ENCODE data around the gene MANF. TPM values are rescaled to one million over a fixed set of nuclear protein-coding genes. Genes with fewer than 3 reads are reported as not detected.
A peak's percentile ranks its signal among the peaks of the same experiment; 100 is the strongest.

The MANF gene
- total and polyA plus RNA-seq, 9 donors: 60.8 to 93.1 (median 71.2) TPM

- whole genome bisulfite sequencing (ENCODE audit: insufficient coverage): 100% methylated on average over 1 of the region's 3 CpGs
- Histone ChIP-seq H3K36me3 (ENCODE audit: control insufficient read depth, insufficient read depth, low read length) (peaks cover 41% of the 10 kb centered on the region), H3K27ac (ENCODE audit: low read length) (no peak overlapping the region), H3K4me1 (ENCODE audit: control insufficient read depth, insufficient read depth, low read length) (no peaks in the 10 kb centered on the region), H3K27me3 (ENCODE audit: control insufficient read depth, insufficient read depth, low read length) (no peaks in the 10 kb centered on the region), H3K9me3 (replicated peaks; ENCODE audit: control insufficient read depth, low read depth, low read length) (no peaks in the 10 kb centered on the region), H3K4me3 (ENCODE audit: low read length) (no peak overlapping the region)
- DNase-seq: no peak
These were observed 37.1 kb downstream of the MANF start for GRCh38 chr3:51422211-51422610.

- Histone ChIP-seq H3K4me3 (ENCODE audit: low read length) (no peak overlapping the region), H3K36me3 (ENCODE audit: control insufficient read depth, insufficient read depth, low read length) (peaks cover 24% of the 10 kb centered on the region), H3K27me3 (ENCODE audit: control insufficient read depth, insufficient read depth, low read length) (no peaks in the 10 kb centered on the region), H3K4me1 (ENCODE audit: control insufficient read depth, insufficient read depth, low read length) (no peaks in the 10 kb centered on the region), H3K27ac (ENCODE audit: low read length) (no peak overlapping the region), H3K9me3 (replicated peaks; ENCODE audit: control insufficient read depth, low read depth, low read length) (no peaks in the 10 kb centered on the region)
- DNase-seq: no peak
- WGBS (ENCODE audit: insufficient coverage): no CpG with 5 or more reads among the region's 4 CpGs
These were observed 41.8 kb downstream of the MANF start for GRCh38 chr3:51426921-51427320.

- Histone ChIP-seq H3K4me3 (ENCODE audit: low read length) (no peak overlapping the region), H3K27me3 (ENCODE audit: control insufficient read depth, insufficient read depth, low read length) (no peaks in the 10 kb centered on the region), H3K27ac (ENCODE audit: low read length) (no peak overlapping the region), H3K9me3 (replicated peaks; ENCODE audit: control insufficient read depth, low read depth, low read length) (no peaks in the 10 kb centered on the region), H3K4me1 (ENCODE audit: control insufficient read depth, insufficient read depth, low read length) (no peaks in the 10 kb centered on the region), H3K36me3 (ENCODE audit: control insufficient read depth, insufficient read depth, low read length) (peaks cover 16% of the 10 kb centered on the region)
- 100% methylated on average over 1 of the region's 3 CpGs for WGBS (ENCODE audit: insufficient coverage)
- no peak for DNase-seq
These were observed 44.0 kb downstream of the MANF start for GRCh38 chr3:51429138-51429537.

- Histone ChIP-seq H3K4me3 (ENCODE audit: low read length) (no peak overlapping the region), H3K9me3 (replicated peaks; ENCODE audit: control insufficient read depth, low read depth, low read length) (no peaks in the 10 kb centered on the region), H3K27ac (ENCODE audit: low read length) (no peak overlapping the region), H3K36me3 (ENCODE audit: control insufficient read depth, insufficient read depth, low read length) (peaks cover 14% of the 10 kb centered on the region), H3K27me3 (ENCODE audit: control insufficient read depth, insufficient read depth, low read length) (no peaks in the 10 kb centered on the region), H3K4me1 (ENCODE audit: control insufficient read depth, insufficient read depth, low read length) (no peaks in the 10 kb centered on the region)
- 90% methylated on average over 2 of the region's 5 CpGs for WGBS (ENCODE audit: insufficient coverage)
- no peak for DNase-seq
These were observed 49.0 kb downstream of the MANF start for GRCh38 chr3:51434110-51434509.

- no peaks in the 10 kb centered on the region for H3K4me1 ChIP-seq (ENCODE audit: control insufficient read depth, insufficient read depth, low read length)
- no peak overlapping the region for H3K27ac ChIP-seq (ENCODE audit: low read length)
- peak; percentile 58 for DNase-seq
- no peaks in the 10 kb centered on the region for H3K27me3 ChIP-seq (ENCODE audit: control insufficient read depth, insufficient read depth, low read length)
- no peak overlapping the region for H3K4me3 ChIP-seq (ENCODE audit: low read length)
- peaks cover 16% of the 10 kb centered on the region for H3K36me3 ChIP-seq (ENCODE audit: control insufficient read depth, insufficient read depth, low read length)
- H3K9me3 ChIP-seq (replicated peaks; ENCODE audit: control insufficient read depth, low read depth, low read length): no peaks in the 10 kb centered on the region
These were observed 49.7 kb downstream of the MANF start for GRCh38 chr3:51434746-51435327.

- Histone ChIP-seq H3K36me3 (ENCODE audit: control insufficient read depth, insufficient read depth, low read length) (peaks cover 26% of the 10 kb centered on the region), H3K4me3 (ENCODE audit: low read length) (no peak overlapping the region), H3K27ac (ENCODE audit: low read length) (no peak overlapping the region), H3K9me3 (replicated peaks; ENCODE audit: control insufficient read depth, low read depth, low read length) (no peaks in the 10 kb centered on the region), H3K4me1 (ENCODE audit: control insufficient read depth, insufficient read depth, low read length) (no peaks in the 10 kb centered on the region), H3K27me3 (ENCODE audit: control insufficient read depth, insufficient read depth, low read length) (no peaks in the 10 kb centered on the region)
- WGBS (ENCODE audit: insufficient coverage): 91% methylated on average over 4 of the region's 8 CpGs
- no peak for DNase-seq
These were observed 52.0 kb downstream of the MANF start for GRCh38 chr3:51436998-51437639.

Other genes starting within 250 kb of the MANF start
- 13.3 TPM for gene RBM15B, start 6.0 kb downstream of the MANF start, total RNA-seq
- gene RBM15B, start 6.0 kb downstream of the MANF start, polyA plus RNA-seq (ENCODE audit: insufficient read depth in 1 of 8, insufficient read length in 8 of 8, low replicate concordance in 1 of 8): 10 to 100 TPM; 18.0 to 30.6 (median 23.9) TPM
- gene DCAF1, start 114.7 kb downstream of the MANF start, total RNA-seq: 11.9 TPM
- gene DCAF1, start 114.7 kb downstream of the MANF start, polyA plus RNA-seq (ENCODE audit: insufficient read depth in 1 of 8, insufficient read length in 8 of 8, low replicate concordance in 1 of 8): 10 to 100 TPM; 13.6 to 20.7 (median 18.3) TPM
- gene RAD54L2, start 153.4 kb downstream of the MANF start, total RNA-seq: 9.2 TPM
- gene RAD54L2, start 153.4 kb downstream of the MANF start, polyA plus RNA-seq (ENCODE audit: insufficient read depth in 1 of 8, insufficient read length in 8 of 8, low replicate concordance in 1 of 8): 10 to 100 TPM in 2 of 8 donors, 1 to 10 TPM in 6; 6.6 to 11.5 (median 8.4) TPM